Testis (tissue), 2 donors: ENCODE results near the gene C2orf66.

ENCODE experiments used
- POLR2A ChIP-seq: fragments of 450-650 bp; IDR thresholded peaks from one replicate; pipeline ENCODE4 v1.6.1; 2017; ENCODE audit warnings: antibody characterized with exemption, mild to moderate bottlenecking, moderate library complexity
- TF ChIP-seq, protein P1 (sequence below), 3 experiments: fragments of 450-650 bp in 2 of 3; fragments of 200-600 bp in 1 of 3; sonication (generic) in 1 of 3; IDR thresholded peaks; one replicate each; pipeline ENCODE4 v1.5.1; 2016 to 2019; ENCODE audit warnings: antibody characterized with exemption in 3 of 3, mild to moderate bottlenecking in 2 of 3, moderate library complexity in 1 of 3

DNA sequence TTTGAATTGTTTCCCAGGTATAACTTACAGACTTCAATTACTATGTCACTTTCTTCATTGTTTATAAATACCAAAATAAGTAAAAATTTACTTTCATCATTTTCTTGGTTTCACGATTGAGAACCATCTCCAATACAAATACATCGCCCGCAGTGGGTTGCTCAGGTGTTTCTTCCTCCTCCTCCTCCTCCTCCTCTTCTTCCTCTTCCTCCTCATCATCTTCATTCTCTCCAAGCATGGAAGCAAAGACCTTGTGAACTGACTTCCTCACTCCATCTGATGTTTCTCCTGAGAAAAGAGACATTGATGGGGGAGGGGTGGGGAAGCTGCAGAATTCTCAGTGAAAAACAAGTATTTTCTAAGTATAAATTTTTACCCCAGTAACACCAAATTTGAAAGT is 16.3 kb downstream of the C2orf66 start:
- TF ChIP-seq POLR2A = no peak
- TF ChIP-seq, protein P1, sequence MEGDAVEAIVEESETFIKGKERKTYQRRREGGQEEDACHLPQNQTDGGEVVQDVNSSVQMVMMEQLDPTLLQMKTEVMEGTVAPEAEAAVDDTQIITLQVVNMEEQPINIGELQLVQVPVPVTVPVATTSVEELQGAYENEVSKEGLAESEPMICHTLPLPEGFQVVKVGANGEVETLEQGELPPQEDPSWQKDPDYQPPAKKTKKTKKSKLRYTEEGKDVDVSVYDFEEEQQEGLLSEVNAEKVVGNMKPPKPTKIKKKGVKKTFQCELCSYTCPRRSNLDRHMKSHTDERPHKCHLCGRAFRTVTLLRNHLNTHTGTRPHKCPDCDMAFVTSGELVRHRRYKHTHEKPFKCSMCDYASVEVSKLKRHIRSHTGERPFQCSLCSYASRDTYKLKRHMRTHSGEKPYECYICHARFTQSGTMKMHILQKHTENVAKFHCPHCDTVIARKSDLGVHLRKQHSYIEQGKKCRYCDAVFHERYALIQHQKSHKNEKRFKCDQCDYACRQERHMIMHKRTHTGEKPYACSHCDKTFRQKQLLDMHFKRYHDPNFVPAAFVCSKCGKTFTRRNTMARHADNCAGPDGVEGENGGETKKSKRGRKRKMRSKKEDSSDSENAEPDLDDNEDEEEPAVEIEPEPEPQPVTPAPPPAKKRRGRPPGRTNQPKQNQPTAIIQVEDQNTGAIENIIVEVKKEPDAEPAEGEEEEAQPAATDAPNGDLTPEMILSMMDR (IDR thresholded peaks at IDR 0.05) = no peak
